Measurements from ENCODE around the gene TUBA4B.

Gene TUBA4B

DNA sequence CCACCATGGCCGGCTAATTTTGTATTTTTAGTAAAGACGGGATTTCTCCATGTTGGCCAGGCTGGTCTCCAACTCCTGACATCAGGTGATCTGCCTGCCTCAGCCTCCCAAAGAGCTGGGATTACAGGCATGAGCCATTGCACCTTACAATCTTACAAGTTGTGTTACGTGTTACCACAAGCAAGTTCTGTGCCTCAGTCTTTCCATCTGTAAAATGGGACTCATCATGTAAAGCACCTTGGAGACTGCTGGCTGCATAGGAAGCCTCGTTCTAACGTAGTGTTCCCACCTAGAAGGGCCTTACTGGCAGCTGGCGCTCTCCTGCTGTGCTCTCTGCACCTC lies 36.1 kb downstream of the TUBA4B start:
- no peak for DNase-seq (ENCODE audit: low read depth in 1 of 2, low spot score in 1 of 2)
- Histone ChIP-seq H3K4me3 (replicated peaks; ENCODE audit: insufficient read depth, low read length) (no peak overlapping the region), H3K27ac (replicated peaks) (no peak overlapping the region), H3K27me3 (ENCODE audit: insufficient read depth, poor library complexity, severe bottlenecking) (peaks cover 5% of the 10 kb centered on the region)
- TF ChIP-seq, protein P1, sequence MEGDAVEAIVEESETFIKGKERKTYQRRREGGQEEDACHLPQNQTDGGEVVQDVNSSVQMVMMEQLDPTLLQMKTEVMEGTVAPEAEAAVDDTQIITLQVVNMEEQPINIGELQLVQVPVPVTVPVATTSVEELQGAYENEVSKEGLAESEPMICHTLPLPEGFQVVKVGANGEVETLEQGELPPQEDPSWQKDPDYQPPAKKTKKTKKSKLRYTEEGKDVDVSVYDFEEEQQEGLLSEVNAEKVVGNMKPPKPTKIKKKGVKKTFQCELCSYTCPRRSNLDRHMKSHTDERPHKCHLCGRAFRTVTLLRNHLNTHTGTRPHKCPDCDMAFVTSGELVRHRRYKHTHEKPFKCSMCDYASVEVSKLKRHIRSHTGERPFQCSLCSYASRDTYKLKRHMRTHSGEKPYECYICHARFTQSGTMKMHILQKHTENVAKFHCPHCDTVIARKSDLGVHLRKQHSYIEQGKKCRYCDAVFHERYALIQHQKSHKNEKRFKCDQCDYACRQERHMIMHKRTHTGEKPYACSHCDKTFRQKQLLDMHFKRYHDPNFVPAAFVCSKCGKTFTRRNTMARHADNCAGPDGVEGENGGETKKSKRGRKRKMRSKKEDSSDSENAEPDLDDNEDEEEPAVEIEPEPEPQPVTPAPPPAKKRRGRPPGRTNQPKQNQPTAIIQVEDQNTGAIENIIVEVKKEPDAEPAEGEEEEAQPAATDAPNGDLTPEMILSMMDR (IDR thresholded peaks at IDR 0.05; ENCODE audit: insufficient read depth, low read length) = no peak
- TF ChIP-seq SPI1 (IDR thresholded peaks at IDR 0.05; ENCODE audit: borderline replicate concordance, low read depth) = no peak
- TF ChIP-seq POLR2AphosphoS5 (IDR thresholded peaks at IDR 0.05; ENCODE audit: low read depth) = no peak
- TF ChIP-seq, protein P2, sequence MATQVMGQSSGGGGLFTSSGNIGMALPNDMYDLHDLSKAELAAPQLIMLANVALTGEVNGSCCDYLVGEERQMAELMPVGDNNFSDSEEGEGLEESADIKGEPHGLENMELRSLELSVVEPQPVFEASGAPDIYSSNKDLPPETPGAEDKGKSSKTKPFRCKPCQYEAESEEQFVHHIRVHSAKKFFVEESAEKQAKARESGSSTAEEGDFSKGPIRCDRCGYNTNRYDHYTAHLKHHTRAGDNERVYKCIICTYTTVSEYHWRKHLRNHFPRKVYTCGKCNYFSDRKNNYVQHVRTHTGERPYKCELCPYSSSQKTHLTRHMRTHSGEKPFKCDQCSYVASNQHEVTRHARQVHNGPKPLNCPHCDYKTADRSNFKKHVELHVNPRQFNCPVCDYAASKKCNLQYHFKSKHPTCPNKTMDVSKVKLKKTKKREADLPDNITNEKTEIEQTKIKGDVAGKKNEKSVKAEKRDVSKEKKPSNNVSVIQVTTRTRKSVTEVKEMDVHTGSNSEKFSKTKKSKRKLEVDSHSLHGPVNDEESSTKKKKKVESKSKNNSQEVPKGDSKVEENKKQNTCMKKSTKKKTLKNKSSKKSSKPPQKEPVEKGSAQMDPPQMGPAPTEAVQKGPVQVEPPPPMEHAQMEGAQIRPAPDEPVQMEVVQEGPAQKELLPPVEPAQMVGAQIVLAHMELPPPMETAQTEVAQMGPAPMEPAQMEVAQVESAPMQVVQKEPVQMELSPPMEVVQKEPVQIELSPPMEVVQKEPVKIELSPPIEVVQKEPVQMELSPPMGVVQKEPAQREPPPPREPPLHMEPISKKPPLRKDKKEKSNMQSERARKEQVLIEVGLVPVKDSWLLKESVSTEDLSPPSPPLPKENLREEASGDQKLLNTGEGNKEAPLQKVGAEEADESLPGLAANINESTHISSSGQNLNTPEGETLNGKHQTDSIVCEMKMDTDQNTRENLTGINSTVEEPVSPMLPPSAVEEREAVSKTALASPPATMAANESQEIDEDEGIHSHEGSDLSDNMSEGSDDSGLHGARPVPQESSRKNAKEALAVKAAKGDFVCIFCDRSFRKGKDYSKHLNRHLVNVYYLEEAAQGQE (IDR thresholded peaks at IDR 0.05; ENCODE audit: insufficient replicate concordance, low read depth) = no peak
- no peak for TF ChIP-seq GABPA (IDR thresholded peaks at IDR 0.05; ENCODE audit: low read depth)

DNA sequence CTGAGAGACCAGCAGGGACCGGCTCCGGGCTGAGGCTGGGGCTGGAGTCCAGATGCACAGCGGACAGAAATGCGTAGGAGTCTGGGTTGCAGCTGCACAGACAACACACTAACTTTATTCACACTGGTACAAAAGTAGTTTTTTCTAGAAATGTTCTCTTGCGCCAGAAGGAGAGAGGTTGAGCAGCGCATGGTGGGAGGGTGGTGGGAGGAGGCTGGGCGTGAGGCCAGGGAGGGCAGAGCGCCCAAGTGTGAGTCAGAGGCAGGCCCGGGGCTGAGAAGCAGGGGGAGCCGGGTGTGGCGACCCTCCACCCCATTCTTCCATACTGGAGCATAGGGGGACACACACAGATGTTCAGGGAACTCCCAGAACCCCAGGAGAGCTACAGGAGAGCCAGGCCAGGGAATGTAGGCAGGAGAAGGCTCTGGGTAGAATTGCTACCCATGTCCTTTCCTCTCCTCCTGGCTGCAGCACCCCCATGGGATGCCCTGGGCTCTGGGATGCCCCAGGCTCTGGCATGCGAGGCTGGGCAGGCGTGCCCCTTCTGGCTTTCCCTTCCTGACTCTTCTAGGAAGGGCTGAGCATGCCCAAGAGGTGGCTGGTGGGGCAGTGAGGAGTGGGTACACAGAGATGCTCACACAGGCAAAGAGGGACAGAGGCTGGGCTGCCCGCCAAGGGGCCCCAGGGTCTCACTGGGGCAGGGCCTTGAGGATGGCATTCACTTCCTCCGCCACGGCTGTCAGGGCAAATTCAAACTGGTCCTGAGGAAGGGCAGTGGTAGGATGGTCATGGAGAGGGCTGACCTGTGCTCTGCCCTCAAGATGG lies 36.7 kb downstream of the TUBA4B start:
- Histone ChIP-seq H3K27ac (replicated peaks) (no peak overlapping the region), H3K4me3 (replicated peaks; ENCODE audit: insufficient read depth, low read length) (no peak overlapping the region), H3K27me3 (ENCODE audit: insufficient read depth, poor library complexity, severe bottlenecking) (peaks cover 5% of the 10 kb centered on the region)
- TF ChIP-seq GABPA (IDR thresholded peaks at IDR 0.05; ENCODE audit: low read depth) = no peak
- no peak for TF ChIP-seq POLR2AphosphoS5 (IDR thresholded peaks at IDR 0.05; ENCODE audit: low read depth)
- DNase-seq (ENCODE audit: low read depth in 1 of 2, low spot score in 1 of 2) = no peak

DNA sequence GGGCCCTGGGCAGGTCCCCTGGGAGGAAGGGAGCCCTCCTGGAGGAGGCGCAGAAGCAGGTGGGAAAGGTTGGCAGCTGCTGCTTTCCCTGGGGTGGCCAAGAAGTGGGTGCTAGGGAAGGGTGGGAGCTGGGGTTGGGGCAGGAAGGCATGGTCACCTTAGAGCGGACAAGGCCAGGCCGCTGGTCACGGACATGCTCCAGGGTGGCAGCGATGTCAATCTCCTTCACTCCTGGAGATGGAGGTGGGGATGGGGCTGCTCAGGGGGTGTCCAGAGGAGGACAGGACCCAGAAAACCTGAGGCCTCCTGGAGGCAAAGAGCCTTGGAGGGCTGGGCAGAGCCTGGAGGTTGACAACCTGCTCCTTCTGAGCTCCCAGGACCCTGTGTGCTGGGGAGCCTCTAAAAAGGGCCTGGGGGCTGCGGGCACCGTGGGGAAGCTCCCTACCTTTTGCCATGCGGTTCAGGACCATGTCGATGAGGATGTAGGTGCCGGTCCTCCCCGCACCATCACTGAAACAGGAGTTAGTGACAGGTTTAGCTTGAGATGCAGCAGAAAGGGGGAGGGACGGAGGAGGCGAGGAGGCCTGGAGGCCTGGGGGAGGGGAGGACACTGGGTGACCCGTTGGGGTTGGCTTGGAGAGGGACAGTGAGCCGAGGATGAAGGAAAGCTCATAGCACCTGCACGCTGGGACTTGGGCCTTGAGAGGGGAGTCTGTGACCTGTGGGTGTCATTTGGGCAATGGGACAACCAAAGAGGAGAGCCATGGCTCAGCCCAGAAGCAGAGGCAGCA lies 37.5 kb downstream of the TUBA4B start:
- DNase-seq (ENCODE audit: low read depth in 1 of 2, low spot score in 1 of 2) = no peak
- TF ChIP-seq SPI1 (IDR thresholded peaks at IDR 0.05; ENCODE audit: borderline replicate concordance, low read depth) (no peak), GABPA (IDR thresholded peaks at IDR 0.05; ENCODE audit: low read depth) (no peak), POLR2AphosphoS5 (IDR thresholded peaks at IDR 0.05; ENCODE audit: low read depth) (no peak)
- TF ChIP-seq, protein P1 (IDR thresholded peaks at IDR 0.05; ENCODE audit: insufficient read depth, low read length) = no peak
- TF ChIP-seq, protein P2 (IDR thresholded peaks at IDR 0.05; ENCODE audit: insufficient replicate concordance, low read depth) = no peak
- no peak overlapping the region for H3K27ac ChIP-seq (replicated peaks)
- peaks cover 9% of the 10 kb centered on the region for H3K27me3 ChIP-seq (ENCODE audit: insufficient read depth, poor library complexity, severe bottlenecking)
- H3K4me3 ChIP-seq (replicated peaks; ENCODE audit: insufficient read depth, low read length) = no peak overlapping the region

DNA sequence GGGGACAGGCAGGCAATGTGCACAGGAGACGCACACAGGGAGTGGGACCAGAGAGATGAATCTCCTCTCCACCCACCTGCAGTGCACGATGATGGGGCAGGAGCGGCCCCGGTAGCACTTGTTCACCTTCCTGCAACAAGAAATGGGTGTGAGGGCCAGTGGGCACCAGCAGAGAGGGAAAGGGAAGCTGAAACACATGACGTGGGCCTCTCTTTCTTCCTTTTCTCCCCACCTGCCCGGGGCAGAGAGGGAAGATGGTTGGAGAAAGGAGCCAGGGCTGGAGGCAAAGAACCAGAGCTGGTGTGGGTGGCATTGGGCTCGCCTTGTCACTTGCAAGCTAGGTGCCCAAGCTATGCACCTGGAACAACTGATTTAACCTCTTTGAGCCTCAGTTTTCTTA lies 38.4 kb downstream of the TUBA4B start:
- H3K27ac ChIP-seq (replicated peaks) = no peak overlapping the region
- TF ChIP-seq POLR2AphosphoS5 (IDR thresholded peaks at IDR 0.05; ENCODE audit: low read depth) (no peak), SPI1 (IDR thresholded peaks at IDR 0.05; ENCODE audit: borderline replicate concordance, low read depth) (no peak), GABPA (IDR thresholded peaks at IDR 0.05; ENCODE audit: low read depth) (no peak)
- TF ChIP-seq, protein P1 (IDR thresholded peaks at IDR 0.05; ENCODE audit: insufficient read depth, low read length) = no peak
- H3K27me3 ChIP-seq (ENCODE audit: insufficient read depth, poor library complexity, severe bottlenecking) = peaks cover 13% of the 10 kb centered on the region
- no peak for DNase-seq (ENCODE audit: low read depth in 1 of 2, low spot score in 1 of 2)
- H3K4me3 ChIP-seq (replicated peaks; ENCODE audit: insufficient read depth, low read length) = no peak overlapping the region
